MV-4-11 (cell line): ENCODE results near the gene KIAA1143.
A peak's percentile ranks its signal among the peaks of the same experiment; 100 is the strongest.

Experiments used
- DNase-seq: peaks from one replicate; lab custom pipeline; 2025; lab: John Stamatoyannopoulos, UW

KIAA1143 gene

DNA sequence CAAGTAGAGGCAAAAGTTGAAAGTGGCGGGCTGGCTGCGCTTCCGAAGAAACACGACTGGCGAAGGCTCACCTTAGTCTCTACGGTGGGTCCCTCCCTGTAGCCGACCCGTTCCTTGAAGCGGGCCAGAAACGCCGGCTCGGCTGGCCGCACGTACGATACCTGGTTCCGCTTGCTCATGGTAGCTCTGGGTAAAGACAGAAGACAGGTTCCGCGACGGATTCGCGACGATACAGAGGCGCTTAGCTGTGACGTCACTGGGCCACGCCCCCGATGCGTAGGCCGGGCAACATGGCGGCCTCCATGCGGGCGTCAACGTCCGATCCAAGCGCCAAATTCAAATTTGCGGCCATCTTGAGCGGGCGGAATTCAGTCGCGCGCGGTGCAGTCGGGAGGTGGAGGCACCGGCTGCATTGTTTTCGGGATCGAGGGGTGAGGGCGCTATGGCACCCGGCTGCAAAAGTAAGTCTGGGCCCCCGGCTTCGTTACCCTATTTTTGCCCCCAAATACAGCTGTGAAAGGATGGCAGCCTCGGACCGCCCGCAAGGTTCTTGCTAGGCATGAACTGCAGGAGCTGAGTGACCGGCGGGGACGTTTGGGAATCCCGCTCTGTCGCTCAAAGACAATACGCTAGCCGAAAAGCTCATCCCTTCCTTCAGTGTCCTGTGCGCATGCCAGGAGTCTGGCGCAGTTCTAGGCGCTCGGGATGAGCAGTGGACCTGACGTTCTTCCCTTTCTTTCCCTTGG is at the start of gene KIAA1143, which contains the start of gene KIF15:
Gene KIAA1143, minus strand, starts transcription at position 196 of the 746 bp plus-strand sequence. Its CDS starts 17 bp downstream, at position 179.
Gene KIF15, plus strand, starts transcription at position 371 of the 746 bp plus-strand sequence. Its CDS starts 72 bp downstream, at position 443.
- peak; percentile 96 for DNase-seq

DNA sequence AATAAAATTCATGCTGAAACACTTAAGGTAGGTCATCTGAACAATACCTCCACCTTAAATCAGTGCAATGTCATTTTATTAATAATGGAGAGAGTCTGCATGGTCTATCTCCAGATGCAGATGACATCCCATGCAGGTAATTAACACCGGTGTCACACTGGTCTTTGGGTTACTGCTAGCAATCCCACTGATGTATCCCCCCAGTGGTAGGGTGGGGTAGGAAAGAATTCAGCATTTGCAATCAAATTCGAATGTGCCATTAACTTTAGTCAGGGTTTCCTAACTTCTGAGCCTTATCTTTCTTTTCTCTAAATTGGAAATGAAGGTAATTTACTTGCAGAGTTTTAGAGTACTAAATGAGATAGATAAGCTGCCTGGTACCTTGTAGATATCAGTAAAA is 44.5 kb upstream of the KIAA1143 start:
- DNase-seq = no peak

DNA sequence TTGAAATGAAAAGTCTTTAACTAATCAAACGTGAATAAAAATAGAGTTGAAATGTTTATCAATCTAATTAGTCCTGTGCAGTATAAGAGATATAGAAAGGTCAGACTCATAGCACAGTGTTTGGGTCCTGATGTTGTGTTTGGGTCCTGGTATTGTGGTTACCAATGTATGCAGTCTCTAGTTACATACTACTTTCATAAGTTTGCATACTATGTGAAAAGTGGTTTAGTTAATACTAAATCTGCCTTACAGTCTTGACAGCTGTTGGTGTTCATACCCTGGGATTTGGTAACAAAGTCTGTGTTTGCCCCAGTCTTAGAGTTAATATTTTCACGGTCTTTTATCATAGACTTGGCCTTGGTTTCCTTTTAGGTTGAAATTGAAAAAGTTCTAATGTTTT is 41.9 kb upstream of the KIAA1143 start:
- no peak for DNase-seq

DNA sequence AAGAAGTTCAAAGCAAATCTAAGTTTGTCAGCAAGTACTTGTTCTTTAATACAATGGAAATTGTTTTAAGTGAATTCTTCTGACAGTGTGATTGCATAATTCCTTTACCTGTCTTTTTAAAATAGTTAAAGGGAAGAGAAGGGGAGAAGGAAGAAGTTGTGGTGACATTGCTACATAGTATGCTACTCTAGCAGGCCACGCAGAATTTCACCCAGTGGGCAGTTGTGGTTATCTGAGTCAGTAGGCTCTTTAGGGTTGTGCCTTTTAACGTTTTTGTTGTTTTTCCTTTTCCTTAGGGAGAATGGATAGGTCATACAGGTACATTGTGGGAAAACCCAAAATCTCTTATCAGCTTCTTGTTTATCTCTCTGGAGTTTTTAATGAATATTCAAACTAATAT is 40.6 kb upstream of the KIAA1143 start:
- DNase-seq = peak; percentile 78

DNA sequence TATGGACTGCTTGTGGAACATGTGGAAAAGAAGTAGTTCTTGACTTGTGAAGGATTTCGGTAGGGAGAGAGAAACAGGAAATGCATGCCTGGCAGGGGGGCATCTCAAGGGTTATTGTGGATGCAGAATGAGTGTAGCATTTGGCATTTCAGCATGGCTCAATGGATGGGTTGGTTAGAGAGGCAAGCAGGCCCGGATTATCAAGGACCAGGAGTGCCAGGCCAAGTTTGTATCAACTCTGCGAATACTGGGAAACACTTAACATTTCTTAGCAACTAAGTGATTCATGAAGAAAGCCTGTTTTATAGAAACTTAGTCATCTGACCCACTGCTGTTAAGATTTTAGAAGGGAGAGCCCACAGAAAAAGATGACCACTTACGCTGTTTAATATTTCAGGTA is 33.8 kb upstream of the KIAA1143 start:
- DNase-seq = no peak

DNA sequence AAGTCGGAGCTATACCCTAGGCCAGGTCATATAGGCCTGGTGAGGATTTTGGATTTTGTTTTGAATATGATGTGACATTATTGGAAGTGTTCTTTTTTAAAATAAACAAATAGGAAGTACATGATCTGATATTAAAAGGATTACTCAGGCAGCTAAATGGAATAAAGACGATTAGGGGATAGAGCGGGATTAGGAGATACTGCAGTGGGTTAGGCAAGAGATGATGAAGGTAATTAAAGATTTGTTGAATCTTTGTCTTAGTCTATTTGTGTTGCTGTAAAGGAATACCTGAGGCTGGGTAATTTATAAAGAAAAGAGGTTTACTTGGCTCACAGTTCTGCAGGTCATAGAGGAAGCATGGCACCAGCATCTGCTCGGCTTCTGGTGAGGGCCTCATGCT is 21.5 kb upstream of the KIAA1143 start:
- DNase-seq = no peak

DNA sequence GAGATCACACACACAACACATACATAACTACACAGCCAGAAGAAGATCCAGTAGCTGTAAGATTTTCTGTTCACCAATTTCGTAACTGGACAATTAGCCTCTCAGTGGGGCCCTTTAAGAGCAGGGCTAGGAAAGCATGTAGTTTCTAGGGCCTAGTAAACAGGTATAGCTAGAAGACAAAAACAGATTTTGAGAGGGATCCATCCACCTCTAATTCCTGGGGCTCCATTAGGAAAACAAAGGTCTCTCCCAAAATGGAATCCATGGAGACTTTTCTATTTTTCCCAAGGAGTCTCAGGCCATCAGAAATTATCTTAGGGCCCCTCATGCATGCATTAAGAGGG is 10.7 kb upstream of the KIAA1143 start:
- no peak for DNase-seq

DNA sequence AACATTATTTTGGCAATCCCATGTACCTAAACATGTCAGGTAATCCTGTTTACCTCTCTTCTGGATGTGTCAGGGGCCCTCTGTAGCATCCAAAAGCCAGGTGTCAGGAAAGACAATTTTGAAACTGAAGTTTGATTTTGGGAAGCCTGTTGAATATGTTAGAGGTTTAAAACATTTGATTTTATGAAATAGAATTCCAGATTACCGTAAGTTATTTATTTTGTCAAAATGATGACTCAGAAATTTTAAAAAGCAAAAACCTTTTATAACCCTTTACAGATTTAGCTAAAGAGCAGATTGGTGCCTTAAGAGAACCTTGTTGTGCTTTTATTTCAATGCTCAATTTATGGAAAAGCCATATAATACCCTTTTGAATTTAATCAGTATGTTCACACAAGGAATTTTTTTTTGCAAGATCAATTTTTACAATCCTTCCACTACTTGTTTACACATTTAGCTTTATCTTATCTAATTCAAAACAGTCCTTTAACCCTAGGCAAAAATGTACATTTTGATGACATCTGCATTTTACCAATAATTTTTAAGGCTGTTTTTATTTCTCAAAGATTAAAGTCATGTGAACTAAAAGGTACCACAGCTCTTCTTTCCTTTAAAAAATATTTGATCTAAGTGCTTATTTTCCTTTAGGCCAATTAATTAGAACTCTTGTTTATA is 10.1 kb upstream of the KIAA1143 start:
- no peak for DNase-seq

DNA sequence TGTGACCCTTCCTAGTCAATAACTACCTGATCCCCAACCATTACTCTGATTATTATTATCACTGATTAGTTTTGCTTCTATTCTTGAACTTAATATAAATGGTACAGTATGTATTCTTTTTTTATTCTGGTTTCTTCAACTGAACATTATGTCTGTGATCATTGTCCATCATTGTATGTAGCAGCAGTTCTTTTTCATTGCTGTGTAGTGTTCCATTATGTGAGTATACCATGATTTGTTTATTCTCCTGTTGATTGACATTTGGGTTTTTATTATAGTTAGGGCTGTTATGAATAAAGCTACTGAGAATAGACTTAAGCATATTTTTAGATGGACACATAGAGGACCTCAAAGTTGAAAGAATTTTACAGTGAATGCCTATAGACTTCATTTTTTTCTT is 2.8 kb upstream of the KIAA1143 start:
- DNase-seq = no peak

DNA sequence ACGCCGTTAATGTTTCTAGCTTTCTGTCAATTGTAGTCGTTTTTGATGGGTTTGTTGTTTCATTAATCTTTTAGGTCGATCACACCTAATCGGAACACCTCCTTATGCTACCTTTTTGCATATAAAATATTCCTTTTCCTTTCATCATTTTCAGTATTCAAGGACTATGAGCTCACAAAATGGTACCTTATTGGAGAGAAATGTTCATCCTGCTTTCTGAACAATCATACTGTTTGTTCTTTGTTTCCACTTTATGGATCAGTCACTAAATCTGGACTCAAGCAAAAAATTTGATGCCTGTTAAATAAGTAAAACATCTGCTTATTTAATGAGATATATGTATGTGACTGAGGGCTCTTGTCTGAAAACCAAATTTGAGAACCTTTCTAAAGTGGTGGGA is 1.3 kb upstream of the KIAA1143 start:
- no peak for DNase-seq

DNA sequence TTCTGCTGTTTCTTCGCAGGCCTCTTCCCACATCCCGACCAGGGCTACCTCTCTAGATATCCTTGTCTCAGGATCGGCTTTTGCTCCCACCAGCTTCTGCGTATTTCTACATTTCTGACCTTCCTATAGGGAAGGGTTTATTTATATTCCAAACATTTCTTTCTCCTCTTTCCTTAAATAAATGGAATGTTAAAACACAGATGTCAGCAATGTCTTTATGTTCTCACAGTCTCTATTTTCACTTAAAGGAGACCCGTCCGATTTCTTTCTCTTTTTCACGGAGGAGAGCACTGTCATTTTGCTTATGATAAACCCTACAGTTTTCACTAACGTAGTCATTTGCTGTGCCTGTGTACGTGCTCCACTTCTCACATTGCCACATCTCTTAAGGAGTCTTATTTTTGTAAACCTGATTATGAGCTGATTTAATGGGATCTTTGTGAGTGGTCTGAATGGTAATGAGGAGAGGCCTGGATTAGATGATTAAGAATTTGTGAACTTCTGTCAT is 805 bp upstream of the KIAA1143 start:
- DNase-seq = peak; percentile 22

DNA sequence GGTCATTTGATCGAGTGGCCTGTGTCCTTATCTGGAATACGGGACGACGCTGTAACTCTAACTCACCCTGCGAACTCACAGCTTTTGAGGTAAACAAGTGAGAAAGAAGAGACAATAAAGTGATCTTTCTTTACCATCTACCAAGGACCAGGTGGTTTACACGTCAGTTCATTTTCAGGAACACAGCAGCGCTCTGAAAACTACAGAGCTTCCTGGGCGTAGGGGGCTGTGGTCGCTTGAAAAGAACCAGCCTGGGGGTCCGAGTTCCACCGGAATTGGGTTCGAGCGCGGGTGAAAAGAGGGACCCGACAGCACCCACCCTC is 357 bp downstream of the KIAA1143 start:
- no peak for DNase-seq

DNA sequence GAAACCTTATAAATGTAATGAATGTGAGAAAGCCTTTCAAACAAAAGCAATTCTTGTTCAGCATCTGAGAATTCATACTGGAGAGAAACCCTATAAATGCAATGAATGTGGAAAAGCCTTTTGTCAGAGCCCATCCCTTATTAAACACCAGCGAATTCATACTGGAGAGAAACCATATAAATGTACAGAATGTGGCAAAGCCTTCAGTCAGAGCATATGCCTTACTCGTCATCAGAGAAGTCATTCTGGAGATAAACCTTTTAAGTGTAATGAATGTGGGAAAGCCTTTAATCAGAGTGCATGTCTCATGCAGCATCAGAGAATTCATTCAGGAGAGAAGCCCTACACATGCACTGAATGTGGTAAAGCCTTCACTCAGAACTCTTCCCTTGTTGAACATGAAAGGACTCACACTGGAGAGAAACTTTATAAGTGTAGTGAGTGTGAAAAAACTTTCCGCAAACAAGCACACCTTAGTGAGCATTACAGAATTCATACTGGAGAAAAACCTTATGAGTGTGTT is 26.7 kb downstream of the KIAA1143 start:
- DNase-seq = no peak

DNA sequence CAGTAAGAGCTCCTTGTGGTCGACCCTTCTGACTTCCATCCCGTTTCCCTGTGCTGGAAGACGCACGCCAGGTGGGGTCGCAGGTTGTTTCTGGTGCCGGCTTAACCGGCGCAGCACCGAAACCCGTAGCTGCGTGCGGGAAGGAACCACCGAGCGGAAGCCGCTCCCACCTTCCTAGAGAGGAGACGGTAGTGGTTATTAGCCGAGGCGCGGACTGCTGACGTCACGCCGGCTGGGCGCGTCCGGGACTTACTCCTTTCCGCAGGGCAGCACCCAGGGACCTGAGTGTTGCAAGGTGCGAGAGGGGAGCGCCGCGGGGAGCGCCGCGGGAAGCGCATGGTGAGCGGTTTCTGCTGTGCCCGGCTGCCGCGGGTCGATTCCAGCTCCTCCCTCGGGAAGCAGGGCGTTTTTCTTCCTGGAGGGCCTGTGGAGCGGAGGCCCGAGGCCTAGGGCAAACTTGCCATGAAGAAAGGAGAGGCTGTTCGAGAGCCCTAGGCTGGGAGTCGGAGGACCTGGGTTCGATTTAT is 32.0 kb downstream of the KIAA1143 start, which contains the start of gene ZNF501:
Gene ZNF501, plus strand, starts transcription at position 252 of the 527 bp plus-strand sequence. CDS start 4,787 bp downstream, outside the sequence.
- DNase-seq = peak; percentile 78

DNA sequence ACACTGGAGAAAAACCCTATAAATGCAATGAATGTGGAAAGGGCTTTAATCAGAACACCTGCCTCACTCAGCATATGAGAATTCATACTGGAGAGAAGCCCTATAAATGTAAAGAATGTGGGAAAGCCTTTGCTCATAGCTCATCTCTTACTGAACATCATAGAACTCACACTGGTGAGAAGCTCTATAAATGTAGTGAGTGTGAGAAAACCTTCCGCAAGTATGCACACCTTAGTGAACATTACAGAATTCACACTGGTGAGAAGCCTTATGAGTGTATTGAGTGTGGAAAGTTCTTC is 39.4 kb downstream of the KIAA1143 start:
- DNase-seq = no peak

DNA sequence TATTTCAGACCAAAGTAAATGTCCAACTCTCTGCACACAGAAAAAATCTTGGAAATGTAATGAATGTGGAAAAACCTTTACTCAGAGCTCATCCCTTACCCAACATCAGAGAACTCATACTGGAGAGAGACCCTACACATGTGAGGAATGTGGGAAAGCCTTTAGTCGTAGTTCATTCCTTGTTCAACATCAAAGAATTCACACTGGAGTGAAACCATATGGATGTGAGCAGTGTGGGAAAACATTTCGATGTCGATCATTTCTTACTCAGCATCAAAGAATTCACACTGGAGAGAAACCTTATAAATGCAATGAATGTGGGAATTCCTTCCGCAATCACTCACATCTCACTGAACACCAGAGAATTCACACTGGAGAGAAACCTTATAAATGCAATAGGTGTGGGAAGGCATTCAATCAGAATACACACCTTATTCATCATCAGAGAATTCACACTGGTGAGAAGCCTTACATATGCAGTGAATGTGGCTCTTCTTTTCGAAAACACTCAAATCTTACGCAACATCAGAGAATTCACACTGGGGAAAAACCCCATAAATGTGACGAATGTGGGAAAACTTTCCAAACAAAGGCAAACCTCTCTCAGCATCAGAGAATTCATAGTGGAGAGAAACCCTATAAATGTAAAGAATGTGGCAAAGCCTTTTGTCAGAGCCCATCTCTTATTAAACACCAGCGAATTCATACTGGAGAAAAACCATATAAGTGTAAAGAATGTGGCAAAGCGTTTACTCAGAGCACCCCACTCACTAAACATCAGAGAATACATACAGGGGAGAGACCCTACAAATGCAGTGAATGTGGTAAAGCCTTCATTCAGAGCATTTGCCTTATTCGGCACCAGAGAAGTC is 40.0 kb downstream of the KIAA1143 start:
- DNase-seq = no peak

DNA sequence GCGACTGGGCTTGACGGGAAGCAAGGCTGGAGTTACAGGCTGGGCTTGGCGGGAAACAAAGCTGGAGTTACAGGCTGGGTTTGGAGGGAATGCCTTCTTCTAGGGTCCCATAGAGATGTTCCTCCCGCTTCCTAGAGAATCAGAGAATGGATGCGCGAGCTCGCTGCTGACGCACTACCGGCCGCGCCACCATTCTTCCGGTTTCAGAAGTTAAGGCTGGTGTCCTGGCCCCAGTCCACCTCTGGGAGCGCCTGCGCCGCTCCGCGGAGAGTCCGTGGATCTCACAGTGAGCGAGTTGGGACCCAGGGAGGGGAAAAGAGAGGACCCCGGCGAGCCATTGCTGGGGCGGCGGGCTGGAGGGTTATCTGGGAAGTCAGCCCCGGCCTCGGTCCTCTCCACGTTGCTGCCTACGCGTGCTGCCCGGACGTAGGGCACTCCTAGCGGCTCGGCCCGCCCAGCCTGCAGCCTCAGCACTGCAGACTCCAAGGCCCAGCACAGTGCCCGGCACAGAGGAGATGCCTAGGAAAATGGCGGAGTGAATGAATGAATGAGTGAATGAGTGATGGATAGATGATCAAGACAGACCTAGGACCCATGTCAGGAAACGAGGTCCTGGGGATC is 48.9 kb downstream of the KIAA1143 start, which contains the start of gene ZNF502:
Gene ZNF502, plus strand, starts transcription at position 206 of the 621 bp plus-strand sequence. CDS start 7,602 bp downstream, outside the sequence.
- DNase-seq = peak; percentile 69
